K562 (cell line): ENCODE data around the gene LEMD1. TPM values are rescaled to one million over a fixed set of nuclear protein-coding genes. Genes with fewer than 3 reads are reported as not detected.

Source experiments
- ATAC-seq: fragments of 200-7000 bp; cut with Tn5 transposase; 3 replicates; pipeline ENCODE4 v1.9.1; 2020; ENCODE audit warnings: moderate library complexity
- BruUV-seq: library from RNA; stranded (reverse); fragments of 400-500 nt; replicated peaks from 2 replicates; lab custom pipeline; 2021; lab: Mats Ljungman, UMichigan
- CTCF ChIA-PET: fragments of 300-600 bp; formaldehyde crosslinking; extraction: SDS; loops from one replicate; lab custom pipeline; 2021; ENCODE audit warnings: low intra/inter-chr PET ratio; lab: Yijun Ruan, JAX
- POLR2A ChIA-PET: fragments of 300-600, 350-650 bp; sonication (Branson Sonifier 250); formaldehyde crosslinking; extraction: SDS; loops from one replicate; lab custom pipeline; 2021; ENCODE audit warnings: antibody characterized with exemption, inconsistent platforms; lab: Yijun Ruan, JAX
- DNase-seq, 4 experiments: peaks; one replicate each; pipeline versions ENCODE4 v3.0.0 to v3.0.0-alpha.2; 2011 to 2018; ENCODE audit warnings: low spot score in 3 of 4, mixed read lengths in 3 of 4; ENCODE audit errors: extremely low read depth in 1 of 4
- FAIRE-seq: peaks from 2 replicates; lab custom pipeline; 2011; peaks lifted over from hg19 to GRCh38; lab: Jason Lieb, UNC
- H2AFZ ChIP-seq: 2 replicates; pipeline ENCODE4 v1.6.0; 2011; ENCODE audit warnings: low read depth, low read length, control low read depth, inconsistent platforms
- H3K27ac ChIP-seq: fragments of 200-600 bp; 3 replicates; pipeline ENCODE4 v1.8.0; 2011; ENCODE audit warnings: low read depth, mild to moderate bottlenecking, control low read depth, inconsistent platforms, low read length, moderate library complexity, mixed read lengths; ENCODE audit errors: extremely low read depth
- H3K27me3 ChIP-seq, 2 experiments: fragments of 300-600 bp in 1 of 2; 2 replicates in 1 of 2; 3 replicates in 1 of 2; pipeline versions ENCODE4 v1.6.0 to v1.8.0; 2011; ENCODE audit warnings: inconsistent platforms in 2 of 2, low read length in 2 of 2, mild to moderate bottlenecking in 1 of 2, mixed read lengths in 1 of 2, moderate library complexity in 1 of 2; ENCODE audit not compliant: control insufficient read depth in 2 of 2, insufficient read depth in 2 of 2
- H3K36me3 ChIP-seq: fragments of 300-600 bp; 3 replicates; pipeline ENCODE4 v1.8.0; 2011; ENCODE audit warnings: mild to moderate bottlenecking, low read length, inconsistent platforms; ENCODE audit not compliant: control insufficient read depth, insufficient read depth
- H3K4me1 ChIP-seq, 2 experiments: fragments of 200-600 bp in 1 of 2; replicated peaks in 1 of 2; 2 replicates in 1 of 2; 3 replicates in 1 of 2; pipeline versions ENCODE4 v1.5.1 to v1.8.0; 2011; ENCODE audit warnings: inconsistent platforms in 2 of 2, low read length in 2 of 2, mild to moderate bottlenecking in 1 of 2, mixed read lengths in 1 of 2, moderate library complexity in 1 of 2; ENCODE audit not compliant: control insufficient read depth in 2 of 2, insufficient read depth in 2 of 2
- H3K4me2 ChIP-seq: 2 replicates; pipeline ENCODE4 v1.6.1; 2011; ENCODE audit warnings: low read length, control low read depth, inconsistent platforms, mixed read lengths; ENCODE audit not compliant: insufficient read depth
- H3K4me3 ChIP-seq: fragments of 200-600 bp; sonication (generic), shearing (Covaris generic); 2 replicates; pipeline ENCODE4 v1.5.1; 2016; ENCODE audit warnings: control low read depth, inconsistent platforms
- H3K79me2 ChIP-seq: fragments of 200-600 bp; 3 replicates; pipeline ENCODE4 v1.8.0; 2011; ENCODE audit warnings: low read length, inconsistent platforms; ENCODE audit not compliant: control insufficient read depth, insufficient read depth
- H3K9ac ChIP-seq, 2 experiments: 2 replicates each; pipeline versions ENCODE4 v1.6.0 to v1.6.1; 2011; ENCODE audit warnings: low read depth in 2 of 2, low read length in 2 of 2, control low read depth in 1 of 2, inconsistent platforms in 1 of 2, mild to moderate bottlenecking in 1 of 2, mixed read lengths in 1 of 2; ENCODE audit not compliant: insufficient read depth in 1 of 2
- H3K9me1 ChIP-seq: one replicate; pipeline ENCODE4 v1.6.0; 2011; ENCODE audit warnings: inconsistent platforms, mild to moderate bottlenecking, low read length, moderate library complexity; ENCODE audit not compliant: control insufficient read depth, insufficient read depth
- H3K9me3 ChIP-seq: replicated peaks from 2 replicates; pipeline ENCODE4 v1.5.1; 2011; ENCODE audit warnings: low read depth, low read length, inconsistent platforms; ENCODE audit not compliant: control insufficient read depth, insufficient read depth
- H4K20me1 ChIP-seq: replicated peaks from 2 replicates; pipeline ENCODE4 v1.6.1; 2011; ENCODE audit warnings: low read length, inconsistent platforms, mixed read lengths; ENCODE audit not compliant: control insufficient read depth, insufficient read depth
- CHD7 ChIP-seq: fragments of 200-600 bp; sonication (generic); IDR thresholded peaks from one replicate; pipeline ENCODE4 v1.6.1; 2012; ENCODE audit warnings: mild to moderate bottlenecking, low read depth, low read length, inconsistent platforms
- WGBS: fragments of 100-300 bp; shearing (Covaris generic); methylation state at CpG from one replicate; pipeline ENCODE4 v1.1.6; 2016; ENCODE audit warnings: low coverage, mixed read lengths; ENCODE audit not compliant: insufficient coverage; ENCODE audit errors: missing lambda C conversion rate; 5-methylcytosine and 5-hydroxymethylcytosine counted together
- in situ Hi-C: fragments of 300-500 bp; cut with MboI; formaldehyde crosslinking; loops from 4 replicates; pipeline ENCODE4 v1.15.0; 2018; ENCODE audit warnings: inconsistent platforms, mixed read lengths
- intact Hi-C: fragments of 100-400 bp; cut with micrococcal nuclease; formaldehyde crosslinking; loops from 2 replicates; pipeline ENCODE4 v1.14.2; 2022
- polyA plus RNA-seq, 8 experiments: library from polyadenylated mRNA; depleted of rRNA in 4 of 8; stranded (reverse) in 5 of 8; unstranded in 3 of 8; fragments of >200 nt; fragmentation: Nextera tagmentation in 2 of 8; fragmentation: Illumina TruSeq in 1 of 8; extraction: Ambion mirVana in 2 of 8; extraction: Trizol in 1 of 8; gene quantifications; 2 replicates each; pipeline versions ENCODE4 v1.2.1 to v1.2.3, GENCODE V29; 2011 to 2014; ENCODE audit warnings: inconsistent platforms in 1 of 8, missing spikeins in 1 of 8
- total RNA-seq, 7 experiments: library from RNA; depleted of rRNA in 6 of 7; stranded (reverse); fragments of >200 nt in 6 of 7; fragmentation: Illumina TruSeq in 2 of 7; extraction: Trizol in 2 of 7; gene quantifications; 2 replicates each; pipeline versions ENCODE4 v1.2.1 to v1.2.3, GENCODE V29; 2011 to 2021; ENCODE audit warnings: low replicate concordance in 1 of 7

LEMD1 gene
- total and polyA plus RNA-seq, 9 of the 15 experiments (the other 6 are each of a cell fraction or from before 2014, with no cell fraction given): 0.11 to 2.4 (median 0.57) TPM; not detected in 1

- Histone ChIP-seq H3K9me1 (no peaks in the 10 kb centered on the region), H3K36me3 (no peaks in the 10 kb centered on the region), H3K9me3 (no peaks in the 10 kb centered on the region), H3K27me3 (peaks cover 22 to 45% of the 10 kb centered on the region in 2 experiments), H4K20me1 (no peaks in the 10 kb centered on the region), H2AFZ (no peak overlapping the region), H3K4me1 (peaks cover 20 to 41% of the 10 kb centered on the region in 2 experiments; a peak in 4 of 5 replicates), H3K27ac (no peak overlapping the region), H3K79me2 (peaks cover 10% of the 10 kb centered on the region; the same call in 2 of the 3 replicates), H3K4me2 (no peak overlapping the region), H3K9ac (no peak overlapping the region), H3K4me3 (no peak overlapping the region)
- TF ChIP-seq CHD7: no peak
- FAIRE-seq: no peak
- no TSS peak for BruUV-seq
- WGBS: 16% methylated on average over 3 of the region's 3 CpGs
- CTCF ChIA-PET: no interaction called here
- no peak for DNase-seq
- ATAC-seq: no peak
- intact Hi-C loops: no loop called here
- POLR2A ChIA-PET: interaction anchor here (0.9 kb wide), 1 partner anchor 12 kb away, joined by 4 read pairs; no protein-coding TSS in a partner anchor
- in situ Hi-C loops: no loop called here
These were observed 31.6 kb upstream of the LEMD1 start for GRCh38 chr1:205453466-205453865.
